PC-9 (cell line): ENCODE data around the gene ANGPTL1. TPM values are rescaled to one million over a fixed set of nuclear protein-coding genes. Genes with fewer than 3 reads are reported as not detected.

Source experiments
- BruUV-seq: library from RNA; stranded (reverse); fragments of 400-500 nt; replicated peaks from 2 replicates; lab custom pipeline; 2021; lab: Mats Ljungman, UMichigan
- CTCF ChIA-PET: fragments of 300-600 bp; sonication (Branson Sonifier 250); formaldehyde crosslinking; loops from one replicate; lab custom pipeline; 2022; ENCODE audit warnings: antibody characterized with exemption; lab: Charles Lee
- POLR2A ChIA-PET: fragments of 300-600 bp; sonication (Branson Sonifier 250); formaldehyde crosslinking; loops from one replicate; lab custom pipeline; 2022; ENCODE audit warnings: antibody characterized with exemption; ENCODE audit not compliant: unreplicated experiment; lab: Charles Lee
- DNase-seq, 2 experiments: peaks; one replicate each; pipeline versions ENCODE4 v3.0.0 to v3.0.0-alpha.2; 2015 to 2022; ENCODE audit warnings: mixed read lengths in 1 of 2
- H2AFZ ChIP-seq: fragments of 200-600 bp; sonication (generic); 2 replicates; pipeline ENCODE4 v1.8.1; 2017; ENCODE audit warnings: antibody characterized with exemption
- H3F3A ChIP-seq: fragments of 200-600 bp; sonication (generic); 2 replicates; pipeline ENCODE4 v1.8.1; 2017; ENCODE audit warnings: antibody characterized with exemption, mild to moderate bottlenecking, low read depth; ENCODE audit not compliant: insufficient read depth
- H3K27ac ChIP-seq: fragments of 200-600 bp; sonication (generic); 2 replicates; pipeline ENCODE4 v1.6.1; 2016; ENCODE audit warnings: mixed run types
- H3K27me3 ChIP-seq: fragments of 200-600 bp; sonication (generic); 2 replicates; pipeline ENCODE4 v1.6.1; 2016; ENCODE audit warnings: low read depth, mixed run types; ENCODE audit not compliant: insufficient read depth
- H3K36me3 ChIP-seq: fragments of 200-600 bp; sonication (generic); 2 replicates; pipeline ENCODE4 v1.6.1; 2016; ENCODE audit warnings: low read depth, mixed run types
- H3K4me1 ChIP-seq: fragments of 200-600 bp; sonication (generic); replicated peaks from 2 replicates; pipeline ENCODE4 v1.6.1; 2016; ENCODE audit warnings: mixed run types; ENCODE audit not compliant: insufficient read depth
- H3K4me2 ChIP-seq: fragments of 200-600 bp; sonication (generic); 2 replicates; pipeline ENCODE4 v1.6.1; 2017; ENCODE audit warnings: mixed run types
- H3K4me3 ChIP-seq: fragments of 200-600 bp; sonication (generic); 2 replicates; pipeline ENCODE4 v1.6.1; 2016; ENCODE audit warnings: mixed run types
- H3K79me2 ChIP-seq: fragments of 200-600 bp; sonication (generic); 2 replicates; pipeline ENCODE4 v1.6.1; 2017; ENCODE audit warnings: low read depth, mixed run types
- H3K9me2 ChIP-seq: fragments of 200-600 bp; sonication (generic); 2 replicates; pipeline ENCODE4 v1.8.1; 2017; ENCODE audit warnings: mild to moderate bottlenecking; ENCODE audit not compliant: insufficient read depth
- H3K9me3 ChIP-seq: fragments of 200-600 bp; sonication (generic); 2 replicates; pipeline ENCODE4 v1.8.1; 2016; ENCODE audit warnings: low read depth; ENCODE audit not compliant: insufficient read depth
- H4K20me1 ChIP-seq: fragments of 200-600 bp; sonication (generic); 2 replicates; pipeline ENCODE4 v1.8.1; 2017; ENCODE audit not compliant: insufficient read depth
- EZH2 ChIP-seq: fragments of 200-600 bp; sonication (generic); IDR thresholded peaks from 2 replicates; pipeline ENCODE4 v1.8.0; 2017; ENCODE audit warnings: antibody characterized with exemption, low read depth
- intact Hi-C: fragments of 100-400 bp; cut with micrococcal nuclease; formaldehyde crosslinking; loops from one replicate; pipeline ENCODE4 v1.10.0; 2022; ENCODE audit not compliant: unreplicated experiment
- total RNA-seq: library from RNA; stranded (reverse); gene quantifications from 2 replicates; pipeline ENCODE4 v1.2.3, GENCODE V29; 2021
- TF ChIP-seq, protein P1 (sequence below): fragments of 200-600 bp; sonication (generic); conservative IDR thresholded peaks from 2 replicates; pipeline ENCODE4 v1.6.1; 2017; ENCODE audit warnings: mixed run types, antibody characterized with exemption, mild to moderate bottlenecking, moderate library complexity

The ANGPTL1 gene
- total RNA-seq, 1 experiment from 2014 or later: not detected

- Histone ChIP-seq H3K79me2 (no peaks in the 10 kb centered on the region), H3K4me2 (no peak overlapping the region), H2AFZ (no peak overlapping the region), H3K9me2 (peaks cover 4% of the 10 kb centered on the region; the same call in 1 of the 2 replicates), H3K36me3 (peaks cover 33% of the 10 kb centered on the region), H3F3A (peaks cover 12% of the 10 kb centered on the region; the same call in 1 of the 2 replicates), H4K20me1 (no peaks in the 10 kb centered on the region), H3K27ac (no peak overlapping the region), H3K4me1 (no peaks in the 10 kb centered on the region), H3K27me3 (no peaks in the 10 kb centered on the region), H3K9me3 (no peaks in the 10 kb centered on the region; the same call in 1 of the 2 replicates), H3K4me3 (no peak overlapping the region)
- TF ChIP-seq, protein P1, sequence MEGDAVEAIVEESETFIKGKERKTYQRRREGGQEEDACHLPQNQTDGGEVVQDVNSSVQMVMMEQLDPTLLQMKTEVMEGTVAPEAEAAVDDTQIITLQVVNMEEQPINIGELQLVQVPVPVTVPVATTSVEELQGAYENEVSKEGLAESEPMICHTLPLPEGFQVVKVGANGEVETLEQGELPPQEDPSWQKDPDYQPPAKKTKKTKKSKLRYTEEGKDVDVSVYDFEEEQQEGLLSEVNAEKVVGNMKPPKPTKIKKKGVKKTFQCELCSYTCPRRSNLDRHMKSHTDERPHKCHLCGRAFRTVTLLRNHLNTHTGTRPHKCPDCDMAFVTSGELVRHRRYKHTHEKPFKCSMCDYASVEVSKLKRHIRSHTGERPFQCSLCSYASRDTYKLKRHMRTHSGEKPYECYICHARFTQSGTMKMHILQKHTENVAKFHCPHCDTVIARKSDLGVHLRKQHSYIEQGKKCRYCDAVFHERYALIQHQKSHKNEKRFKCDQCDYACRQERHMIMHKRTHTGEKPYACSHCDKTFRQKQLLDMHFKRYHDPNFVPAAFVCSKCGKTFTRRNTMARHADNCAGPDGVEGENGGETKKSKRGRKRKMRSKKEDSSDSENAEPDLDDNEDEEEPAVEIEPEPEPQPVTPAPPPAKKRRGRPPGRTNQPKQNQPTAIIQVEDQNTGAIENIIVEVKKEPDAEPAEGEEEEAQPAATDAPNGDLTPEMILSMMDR: no peak
- TF ChIP-seq EZH2: no peak
- no peak for DNase-seq
- CTCF ChIA-PET: interaction anchor here (0.6 kb wide), 1 partner anchor 107 kb away, joined by 3 read pairs; no protein-coding TSS in a partner anchor
- POLR2A ChIA-PET: interaction anchor here (0.6 kb wide), 1 partner anchor 153 kb away, joined by 7 read pairs; the partner anchor contains the start of gene RALGPS2
- intact Hi-C loops: no loop called here
- no TSS peak for BruUV-seq
Measured at GRCh38 chr1:178877896-178878295, 7.0 kb upstream of the ANGPTL1 start.

GRCh38 chr1:178875936-178876335 lies 5.1 kb upstream of the ANGPTL1 start:
- no peak for TF ChIP-seq EZH2
- TF ChIP-seq, protein P1: no peak
- intact Hi-C loops: no loop called here
- Histone ChIP-seq H3K27ac (no peak overlapping the region), H2AFZ (no peak overlapping the region), H3K27me3 (no peaks in the 10 kb centered on the region), H3K4me1 (peaks cover 15% of the 10 kb centered on the region), H3K4me2 (no peak overlapping the region), H4K20me1 (0 out of 2 replicates have a peak, but pooled peaks cover 6% of the 10 kb centered on the region), H3K9me3 (no peaks in the 10 kb centered on the region; the same call in 1 of the 2 replicates), H3K79me2 (no peaks in the 10 kb centered on the region), H3K4me3 (no peak overlapping the region), H3K9me2 (peaks cover 4% of the 10 kb centered on the region; the same call in 1 of the 2 replicates), H3F3A (peaks cover 7% of the 10 kb centered on the region), H3K36me3 (peaks cover 28% of the 10 kb centered on the region)
- BruUV-seq: no TSS peak
- ChIA-PET CTCF (no interaction called here), POLR2A (no interaction called here)
- DNase-seq: no peak

GRCh38 chr1:178874966-178875365 lies 4.1 kb upstream of the ANGPTL1 start:
- BruUV-seq: no TSS peak
- intact Hi-C loops: no loop called here

More at GRCh38 chr1:178874966-178875365, 4.1 kb upstream of the ANGPTL1 start:
- ChIA-PET POLR2A (no interaction called here), CTCF (no interaction called here)
- no peaks in the 10 kb centered on the region for H3K27me3 ChIP-seq
- no peak overlapping the region for H2AFZ ChIP-seq
- peaks cover 19% of the 10 kb centered on the region for H3K36me3 ChIP-seq
- no peak overlapping the region for H3K4me3 ChIP-seq
- no peak overlapping the region for H3K4me2 ChIP-seq
- TF ChIP-seq, protein P1: no peak
- H3K79me2 ChIP-seq: no peaks in the 10 kb centered on the region
- H3F3A ChIP-seq: peaks cover 3% of the 10 kb centered on the region
- no peaks in the 10 kb centered on the region; the same call in 1 of the 2 replicates for H3K9me3 ChIP-seq
- DNase-seq: no peak
- 0 out of 2 replicates have a peak, but pooled peaks cover 6% of the 10 kb centered on the region for H4K20me1 ChIP-seq
- peaks cover 17% of the 10 kb centered on the region for H3K4me1 ChIP-seq
- H3K27ac ChIP-seq: no peak overlapping the region
- H3K9me2 ChIP-seq: peaks cover 4% of the 10 kb centered on the region; the same call in 1 of the 2 replicates
